Smooth muscle cell (in vitro differentiated cells): ENCODE measurements around the gene MRPL4. TPM values are rescaled to one million over a fixed set of nuclear protein-coding genes. Genes with fewer than 3 reads are reported as not detected.
A peak's percentile ranks its signal among the peaks of the same experiment; 100 is the strongest.

ENCODE experiments used
- DNase-seq: peaks from one replicate; lab custom pipeline; 2025; ENCODE audit not compliant: unreplicated experiment; lab: John Stamatoyannopoulos, UW
- H2AFZ ChIP-seq: fragments of 200-600 bp; sonication (generic); 2 replicates; pipeline ENCODE4 v1.6.0; 2016; ENCODE audit warnings: antibody characterized with exemption, low read depth, mild to moderate bottlenecking
- H3F3A ChIP-seq: fragments of 200-600 bp; sonication (generic); 2 replicates; pipeline ENCODE4 v1.6.0; 2017; ENCODE audit warnings: antibody characterized with exemption, low read depth
- H3K27ac ChIP-seq: fragments of 200-600 bp; sonication (generic); 2 replicates; pipeline ENCODE4 v1.5.1; 2016; ENCODE audit warnings: low read depth, mild to moderate bottlenecking
- H3K27me3 ChIP-seq: fragments of 200-600 bp; sonication (generic); 2 replicates; pipeline ENCODE4 v1.6.1; 2016; ENCODE audit warnings: low read depth, mild to moderate bottlenecking
- H3K36me3 ChIP-seq: fragments of 200-600 bp; sonication (generic); 2 replicates; pipeline ENCODE4 v1.5.1; 2016; ENCODE audit warnings: low read depth
- H3K4me1 ChIP-seq: fragments of 200-600 bp; sonication (generic); 2 replicates; pipeline ENCODE4 v1.5.1; 2016; ENCODE audit warnings: low read depth
- H3K4me2 ChIP-seq: fragments of 200-600 bp; sonication (generic); 2 replicates; pipeline ENCODE4 v1.6.0; 2016; ENCODE audit warnings: mild to moderate bottlenecking
- H3K4me3 ChIP-seq: fragments of 200-600 bp; sonication (generic); 2 replicates; pipeline ENCODE4 v1.5.1; 2016; ENCODE audit warnings: mild to moderate bottlenecking
- H3K79me2 ChIP-seq: fragments of 200-600 bp; sonication (generic); 2 replicates; pipeline ENCODE4 v1.6.0; 2016; ENCODE audit warnings: low read depth, mild to moderate bottlenecking
- H3K9ac ChIP-seq: fragments of 200-600 bp; sonication (generic); 2 replicates; pipeline ENCODE4 v1.6.0; 2016; ENCODE audit warnings: low read depth
- H3K9me3 ChIP-seq: fragments of 200-600 bp; sonication (generic); replicated peaks from 2 replicates; pipeline ENCODE4 v1.5.1; 2016; ENCODE audit warnings: low read depth
- H4K20me1 ChIP-seq: fragments of 200-600 bp; sonication (generic); 2 replicates; pipeline ENCODE4 v1.6.0; 2016; ENCODE audit warnings: low read depth
- WGBS: methylation state at CpG from one replicate; pipeline ENCODE4 v1.1.7; 2016; ENCODE audit warnings: low lambda C conversion rate; 5-methylcytosine and 5-hydroxymethylcytosine counted together
- polyA plus RNA-seq: library from polyadenylated mRNA; unstranded; fragments of >200 nt; fragmentation: Nextera tagmentation; extraction: Ambion mirVana; gene quantifications from 2 replicates; pipeline ENCODE4 v1.2.1, GENCODE V29; 2016
- total RNA-seq: library from RNA; depleted of rRNA; stranded (reverse); fragments of >200 nt; gene quantifications from 2 replicates; pipeline ENCODE4 v1.2.3, GENCODE V29; 2014
- TF ChIP-seq, protein P1 (sequence below): fragments of 200-600 bp; sonication (generic); IDR thresholded peaks from 2 replicates; pipeline ENCODE4 v1.5.1; 2017; ENCODE audit warnings: borderline replicate concordance, mild to moderate bottlenecking, antibody characterized with exemption; ENCODE audit not compliant: insufficient read depth, poor library complexity, severe bottlenecking

Gene MRPL4
- total and polyA plus RNA-seq, 2 experiments from 2014 or later = 47.8 to 63.5 TPM

DNA sequence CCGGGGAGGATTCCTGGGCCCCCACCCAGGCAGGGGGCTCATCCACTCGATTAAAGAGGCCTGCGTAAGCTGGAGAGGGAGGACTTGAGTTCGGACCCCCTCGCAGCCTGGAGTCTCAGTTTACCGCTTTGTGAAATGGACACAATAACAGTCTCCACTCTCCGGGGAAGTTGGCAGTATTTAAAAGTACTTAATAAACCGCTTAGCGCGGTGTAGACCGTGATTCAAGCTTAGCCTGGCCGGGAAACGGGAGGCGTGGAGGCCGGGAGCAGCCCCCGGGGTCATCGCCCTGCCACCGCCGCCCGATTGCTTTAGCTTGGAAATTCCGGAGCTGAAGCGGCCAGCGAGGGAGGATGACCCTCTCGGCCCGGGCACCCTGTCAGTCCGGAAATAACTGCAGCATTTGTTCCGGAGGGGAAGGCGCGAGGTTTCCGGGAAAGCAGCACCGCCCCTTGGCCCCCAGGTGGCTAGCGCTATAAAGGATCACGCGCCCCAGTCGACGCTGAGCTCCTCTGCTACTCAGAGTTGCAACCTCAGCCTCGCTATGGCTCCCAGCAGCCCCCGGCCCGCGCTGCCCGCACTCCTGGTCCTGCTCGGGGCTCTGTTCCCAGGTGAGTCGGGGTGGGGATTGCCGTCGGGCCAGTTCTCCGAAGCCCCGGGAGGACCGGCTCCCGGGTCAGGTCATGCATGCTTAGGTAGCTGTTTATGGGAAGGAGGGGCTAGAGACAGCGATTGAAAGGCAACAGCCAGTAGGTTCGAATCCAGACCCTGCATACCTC, 18.8 kb downstream of the MRPL4 start, which contains the start of gene ICAM1:
TSS of gene ICAM1 (plus strand) at position 505 of the 779 bp plus-strand sequence. CDS start at position 545, 40 bp downstream.
- Histone ChIP-seq H2AFZ (peak within 1 kb of the TSS; percentile 88), H3K9ac (peak within 1 kb of the TSS; percentile 19), H4K20me1 (no peaks in the 10 kb centered on the region), H3K36me3 (no peaks in the 10 kb centered on the region), H3K27me3 (peaks cover 9% of the 10 kb centered on the region), H3F3A (no peaks in the 10 kb centered on the region), H3K4me1 (no peaks in the 10 kb centered on the region), H3K79me2 (no peaks in the 10 kb centered on the region), H3K9me3 (no peaks in the 10 kb centered on the region), H3K4me2 (peak within 1 kb of the TSS; percentile 83), H3K4me3 (peak within 1 kb of the TSS; percentile 45), H3K27ac (no peak within 1 kb of the TSS)
- no peak for DNase-seq
- 6% methylated on average over 51 of the region's 51 CpGs for WGBS
- TF ChIP-seq, protein P1, sequence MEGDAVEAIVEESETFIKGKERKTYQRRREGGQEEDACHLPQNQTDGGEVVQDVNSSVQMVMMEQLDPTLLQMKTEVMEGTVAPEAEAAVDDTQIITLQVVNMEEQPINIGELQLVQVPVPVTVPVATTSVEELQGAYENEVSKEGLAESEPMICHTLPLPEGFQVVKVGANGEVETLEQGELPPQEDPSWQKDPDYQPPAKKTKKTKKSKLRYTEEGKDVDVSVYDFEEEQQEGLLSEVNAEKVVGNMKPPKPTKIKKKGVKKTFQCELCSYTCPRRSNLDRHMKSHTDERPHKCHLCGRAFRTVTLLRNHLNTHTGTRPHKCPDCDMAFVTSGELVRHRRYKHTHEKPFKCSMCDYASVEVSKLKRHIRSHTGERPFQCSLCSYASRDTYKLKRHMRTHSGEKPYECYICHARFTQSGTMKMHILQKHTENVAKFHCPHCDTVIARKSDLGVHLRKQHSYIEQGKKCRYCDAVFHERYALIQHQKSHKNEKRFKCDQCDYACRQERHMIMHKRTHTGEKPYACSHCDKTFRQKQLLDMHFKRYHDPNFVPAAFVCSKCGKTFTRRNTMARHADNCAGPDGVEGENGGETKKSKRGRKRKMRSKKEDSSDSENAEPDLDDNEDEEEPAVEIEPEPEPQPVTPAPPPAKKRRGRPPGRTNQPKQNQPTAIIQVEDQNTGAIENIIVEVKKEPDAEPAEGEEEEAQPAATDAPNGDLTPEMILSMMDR = no peak

DNA sequence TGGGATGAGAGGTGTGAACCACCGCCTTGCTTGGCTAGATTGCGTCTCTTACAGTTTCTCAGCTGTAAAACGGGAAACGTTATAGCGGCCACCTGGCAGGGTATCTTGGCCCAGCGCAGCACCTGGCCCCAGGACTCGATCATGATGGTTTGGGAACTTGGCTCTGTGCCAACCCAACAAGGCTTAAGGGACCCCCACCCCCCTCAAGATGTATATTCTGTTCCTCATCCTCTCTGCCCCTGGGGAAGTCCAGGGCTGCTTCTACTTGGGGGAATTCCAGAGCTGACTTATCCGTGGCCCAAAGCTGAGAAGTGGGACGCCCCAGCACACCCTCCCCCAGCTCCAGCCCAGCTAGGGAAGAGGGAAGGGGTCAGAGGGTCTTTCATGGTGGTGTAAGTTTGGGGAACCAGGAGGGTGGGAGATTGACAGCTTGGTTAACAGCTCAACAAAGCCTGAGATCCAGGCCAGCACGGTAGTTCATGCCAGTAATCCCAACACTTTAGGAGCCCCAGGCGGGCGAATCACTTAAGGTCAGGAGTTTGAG, 19.6 kb downstream of the MRPL4 start:
- no peak overlapping the region for H3K9ac ChIP-seq
- no peaks in the 10 kb centered on the region for H3K36me3 ChIP-seq
- 64% methylated on average over 12 of the region's 12 CpGs for WGBS
- TF ChIP-seq, protein P1 = no peak
- H4K20me1 ChIP-seq = no peaks in the 10 kb centered on the region
- H3K4me1 ChIP-seq = no peaks in the 10 kb centered on the region
- DNase-seq = no peak
- no peaks in the 10 kb centered on the region for H3F3A ChIP-seq
- H3K27me3 ChIP-seq = peaks cover 9% of the 10 kb centered on the region
- no peak overlapping the region for H3K4me2 ChIP-seq
- peak overlapping the region; percentile 45 for H3K4me3 ChIP-seq
- no peaks in the 10 kb centered on the region for H3K9me3 ChIP-seq
- no peak overlapping the region for H3K27ac ChIP-seq
- H3K79me2 ChIP-seq = no peaks in the 10 kb centered on the region
- no peak overlapping the region for H2AFZ ChIP-seq

DNA sequence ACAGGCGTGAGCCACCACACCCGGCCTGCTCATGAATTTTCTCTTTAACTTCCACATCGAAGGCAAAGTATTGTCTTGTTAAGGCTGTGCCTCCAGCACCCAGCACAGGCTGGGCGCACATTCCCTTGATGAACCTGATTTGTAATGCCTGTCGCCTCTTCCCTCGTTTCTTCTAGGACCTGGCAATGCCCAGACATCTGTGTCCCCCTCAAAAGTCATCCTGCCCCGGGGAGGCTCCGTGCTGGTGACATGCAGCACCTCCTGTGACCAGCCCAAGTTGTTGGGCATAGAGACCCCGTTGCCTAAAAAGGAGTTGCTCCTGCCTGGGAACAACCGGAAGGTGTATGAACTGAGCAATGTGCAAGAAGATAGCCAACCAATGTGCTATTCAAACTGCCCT, 22.6 kb downstream of the MRPL4 start:
- H3K9me3 ChIP-seq = no peaks in the 10 kb centered on the region
- H3K4me1 ChIP-seq = no peaks in the 10 kb centered on the region
- H3K79me2 ChIP-seq = no peaks in the 10 kb centered on the region
- no peaks in the 10 kb centered on the region for H3K36me3 ChIP-seq
- no peak for DNase-seq
- H3K4me2 ChIP-seq = no peak overlapping the region
- TF ChIP-seq, protein P1 = no peak
- no peaks in the 10 kb centered on the region for H4K20me1 ChIP-seq
- WGBS = 92% methylated on average over 10 of the region's 10 CpGs
- no peak overlapping the region for H2AFZ ChIP-seq
- H3F3A ChIP-seq = no peaks in the 10 kb centered on the region
- H3K27ac ChIP-seq = no peak overlapping the region
- H3K27me3 ChIP-seq = peaks cover 9% of the 10 kb centered on the region
- no peak overlapping the region for H3K4me3 ChIP-seq
- no peak overlapping the region for H3K9ac ChIP-seq
